SK-N-SH (cell line): Measurements from ENCODE around the gene C6orf120. TPM values are rescaled to one million over a fixed set of nuclear protein-coding genes. Genes with fewer than 3 reads are reported as not detected.

Experiments used
- CTCF ChIA-PET: fragments of 300-600, 350-600 bp; formaldehyde crosslinking; extraction: SDS; loops from one replicate; lab custom pipeline; 2021; lab: Yijun Ruan, JAX
- POLR2A ChIA-PET: fragments of 350-600 bp; sonication (Branson Sonifier 250); formaldehyde crosslinking; extraction: SDS; loops from one replicate; lab custom pipeline; 2020; ENCODE audit warnings: antibody characterized with exemption, inconsistent platforms; lab: Yijun Ruan, JAX
- DNase-seq: peaks from one replicate; pipeline ENCODE4 v3.0.0; 2012
- H2AFZ ChIP-seq: fragments of 200-600 bp; sonication (generic); 2 replicates; pipeline ENCODE4 v1.8.1; 2016; ENCODE audit warnings: antibody characterized with exemption, mild to moderate bottlenecking, low read depth
- H3F3A ChIP-seq: fragments of 200-600 bp; sonication (generic); replicated peaks from 2 replicates; pipeline ENCODE3; 2016; ENCODE audit warnings: antibody characterized with exemption, mild to moderate bottlenecking; ENCODE audit not compliant: insufficient read depth
- H3K27ac ChIP-seq, 2 experiments: fragments of 200-500 bp in 1 of 2; fragments of 200-600 bp in 1 of 2; sonication (Bioruptor generic) in 1 of 2; sonication (generic), shearing (Covaris generic) in 1 of 2; 2 replicates each; pipeline versions ENCODE4 v1.5.1 to v1.6.1; 2014 to 2016; ENCODE audit warnings: low read depth in 2 of 2, inconsistent platforms in 1 of 2, low read length in 1 of 2, mild to moderate bottlenecking in 1 of 2, mixed read lengths in 1 of 2
- H3K27me3 ChIP-seq: fragments of 200-600 bp; sonication (generic), shearing (Covaris generic); 2 replicates; pipeline ENCODE4 v1.6.1; 2016; ENCODE audit warnings: mixed run types; ENCODE audit not compliant: insufficient read depth
- H3K36me3 ChIP-seq, 2 experiments: fragments of 200-500 bp in 1 of 2; fragments of 200-600 bp in 1 of 2; sonication (Bioruptor generic) in 1 of 2; sonication (generic) in 1 of 2; replicated peaks in 1 of 2; 2 replicates each; pipeline versions ENCODE3 to v1.5.1; 2014 to 2016; ENCODE audit warnings: low read length in 1 of 2, mild to moderate bottlenecking in 1 of 2; ENCODE audit not compliant: insufficient read depth in 2 of 2, control insufficient read depth in 1 of 2
- H3K4me1 ChIP-seq, 2 experiments: fragments of 200-500 bp in 1 of 2; fragments of 200-600 bp in 1 of 2; sonication (Bioruptor generic) in 1 of 2; sonication (generic), shearing (Covaris generic) in 1 of 2; 2 replicates each; pipeline versions ENCODE4 v1.5.1 to v1.6.1; 2014 to 2016; ENCODE audit warnings: low read depth in 1 of 2, low read length in 1 of 2, mixed run types in 1 of 2; ENCODE audit not compliant: insufficient read depth in 2 of 2, control insufficient read depth in 1 of 2
- H3K4me2 ChIP-seq: fragments of 200-600 bp; sonication (generic), shearing (Covaris generic); 2 replicates; pipeline ENCODE4 v1.6.1; 2017; ENCODE audit warnings: mixed run types
- H3K4me3 ChIP-seq, 2 experiments: fragments of 200-500 bp in 1 of 2; fragments of 200-600 bp in 1 of 2; sonication (Bioruptor generic) in 1 of 2; sonication (generic), shearing (Covaris generic) in 1 of 2; 2 replicates each; pipeline versions ENCODE4 v1.5.1 to v1.8.1; 2014 to 2016; ENCODE audit warnings: low read depth in 2 of 2, inconsistent platforms in 1 of 2, low read length in 1 of 2, mild to moderate bottlenecking in 1 of 2, mixed read lengths in 1 of 2, moderate library complexity in 1 of 2
- H3K79me2 ChIP-seq: fragments of 200-600 bp; sonication (generic); 2 replicates; pipeline ENCODE4 v1.8.1; 2017; ENCODE audit warnings: mild to moderate bottlenecking; ENCODE audit not compliant: insufficient read depth
- H3K9ac ChIP-seq: fragments of 200-600 bp; sonication (generic); 2 replicates; pipeline ENCODE4 v1.6.1; 2017; ENCODE audit warnings: mixed run types
- H3K9me2 ChIP-seq: fragments of 200-600 bp; sonication (generic); 2 replicates; pipeline ENCODE4 v1.6.1; 2017; ENCODE audit warnings: mixed run types
- H3K9me3 ChIP-seq: fragments of 200-600 bp; sonication (generic); 2 replicates; pipeline ENCODE4 v1.6.1; 2017; ENCODE audit warnings: mixed run types, mild to moderate bottlenecking, moderate library complexity
- H4K20me1 ChIP-seq: fragments of 200-600 bp; sonication (generic); 2 replicates; pipeline ENCODE4 v1.6.1; 2017; ENCODE audit warnings: mild to moderate bottlenecking, mixed run types; ENCODE audit not compliant: insufficient read depth
- CHD2 ChIP-seq: fragments of 150-350 bp; IDR thresholded peaks from 2 replicates; pipeline ENCODE4 v1.6.1; 2018; ENCODE audit warnings: low read length; ENCODE audit not compliant: partially characterized antibody
- CTCF ChIP-seq: fragments of 200-600 bp; sonication (generic); IDR thresholded peaks from 2 replicates; pipeline ENCODE4 v1.6.1; 2017; ENCODE audit warnings: antibody characterized with exemption, mild to moderate bottlenecking, moderate library complexity
- EP300 ChIP-seq, 2 experiments: IDR thresholded peaks; 2 replicates each; pipeline versions ENCODE4 v1.4.0 to v1.6.1; 2012; ENCODE audit warnings: borderline replicate concordance in 1 of 2, low read depth in 1 of 2, low read length in 1 of 2
- FOSL2 ChIP-seq: IDR thresholded peaks from 2 replicates; pipeline ENCODE4 v1.4.0; 2012; ENCODE audit warnings: low read depth, mild to moderate bottlenecking, moderate library complexity, borderline replicate concordance
- FOXM1 ChIP-seq: IDR thresholded peaks from 2 replicates; pipeline ENCODE4 v1.4.0; 2012; ENCODE audit warnings: low read depth, mild to moderate bottlenecking
- GATA2 ChIP-seq: sonication (generic); formaldehyde crosslinking; IDR thresholded peaks from 2 replicates; pipeline ENCODE4 v1.5.0; 2020; ENCODE audit warnings: mild to moderate bottlenecking, missing genetic modification reagents
- MAX ChIP-seq: IDR thresholded peaks from 2 replicates; pipeline ENCODE4 v1.4.0; 2012; ENCODE audit warnings: low read depth
- MEF2A ChIP-seq: IDR thresholded peaks from 2 replicates; pipeline ENCODE4 v1.4.0; 2012; ENCODE audit warnings: low read depth, borderline replicate concordance
- NRF1 ChIP-seq: IDR thresholded peaks from 2 replicates; pipeline ENCODE4 v1.6.1; 2012; ENCODE audit warnings: low read depth, mild to moderate bottlenecking, low read length
- PBX3 ChIP-seq: IDR thresholded peaks from 2 replicates; pipeline ENCODE4; 2012
- RFX5 ChIP-seq: IDR thresholded peaks from 2 replicates; pipeline ENCODE4 v1.6.1; 2012; ENCODE audit warnings: mild to moderate bottlenecking, improper control_type of control experiment, low read length
- RXRA ChIP-seq: IDR thresholded peaks from 2 replicates; pipeline ENCODE4 v1.4.0; 2012; ENCODE audit warnings: low read depth, mild to moderate bottlenecking, borderline replicate concordance
- SIN3A ChIP-seq: IDR thresholded peaks from 2 replicates; pipeline ENCODE4 v1.6.1; 2012; ENCODE audit warnings: low read depth, mild to moderate bottlenecking, low read length, moderate library complexity, borderline replicate concordance
- TAF1 ChIP-seq: IDR thresholded peaks from 2 replicates; pipeline ENCODE4 v1.6.1; 2012; ENCODE audit warnings: low read depth, mild to moderate bottlenecking, low read length, moderate library complexity, borderline replicate concordance
- TCF12 ChIP-seq: IDR thresholded peaks from 2 replicates; pipeline ENCODE4 v1.4.0; 2012
- TEAD4 ChIP-seq: IDR thresholded peaks from 2 replicates; pipeline ENCODE4 v1.4.0; 2012; ENCODE audit warnings: mild to moderate bottlenecking, borderline replicate concordance; ENCODE audit not compliant: insufficient read depth
- USF1 ChIP-seq: IDR thresholded peaks from 2 replicates; pipeline ENCODE4 v1.4.0; 2012; ENCODE audit warnings: low read depth, borderline replicate concordance
- YY1 ChIP-seq: IDR thresholded peaks from 2 replicates; pipeline ENCODE4 v1.4.0; 2012; ENCODE audit warnings: low read depth, mild to moderate bottlenecking
- ZBTB33 ChIP-seq: IDR thresholded peaks from 2 replicates; pipeline ENCODE4 v1.4.0; 2012; ENCODE audit warnings: low read depth, borderline replicate concordance
- WGBS: methylation state at CpG from one replicate; pipeline ENCODE4 v1.1.6; 2017; ENCODE audit warnings: low lambda C conversion rate; 5-methylcytosine and 5-hydroxymethylcytosine counted together
- polyA plus RNA-seq, 3 experiments: library from polyadenylated mRNA; depleted of rRNA; stranded (reverse); fragments of >200 nt; gene quantifications; 2 replicates each; pipeline ENCODE4 v1.2.3, GENCODE V29; 2012

C6orf120 gene
- polyA plus RNA-seq, 1 of the 3 experiments (the other 2 are of a cell fraction) = 10.1 TPM

GRCh38 chr6:169726049-169726400 lies 24.1 kb downstream of the C6orf120 start:
- no peak for DNase-seq
- H3K79me2 ChIP-seq = peaks cover 25% of the 10 kb centered on the region
- POLR2A ChIA-PET = no interaction called here
- peaks cover 15% of the 10 kb centered on the region for H4K20me1 ChIP-seq
- no peak overlapping the region for H3K4me3 ChIP-seq
- no peak overlapping the region for H2AFZ ChIP-seq
- no peak overlapping the region for H3K27ac ChIP-seq
- H3K9ac ChIP-seq = no peak overlapping the region
- H3K27me3 ChIP-seq = no peaks in the 10 kb centered on the region
- H3K4me2 ChIP-seq = no peak overlapping the region
- WGBS = 91% methylated on average over 1 of the region's 1 CpG
- no peaks in the 10 kb centered on the region for H3K9me2 ChIP-seq
- no peaks in the 10 kb centered on the region for H3K9me3 ChIP-seq
- H3F3A ChIP-seq = peaks cover 15% of the 10 kb centered on the region
- TF ChIP-seq SIN3A (no peak), USF1 (no peak), MEF2A (no peak), YY1 (no peak), GATA2 (CRISPR knock-in tag) (no peak)
- TF ChIP-seq, all 33 proteins: peak for 0
- Histone ChIP-seq H3K4me1 (peaks cover 8 to 19% of the 10 kb centered on the region in 2 experiments; a peak in 3 of 4 replicates), H3K36me3 (no peaks in the 10 kb centered on the region)
- CTCF ChIA-PET = no interaction called here

- DNase-seq = no peak
- peaks cover 16% of the 10 kb centered on the region for H3K79me2 ChIP-seq
- no peak overlapping the region for H2AFZ ChIP-seq
- no peaks in the 10 kb centered on the region for H3K9me2 ChIP-seq
- no peak overlapping the region for H3K27ac ChIP-seq
- peaks cover 11% of the 10 kb centered on the region for H4K20me1 ChIP-seq
- no peak overlapping the region for H3K4me3 ChIP-seq
- no peaks in the 10 kb centered on the region for H3K9me3 ChIP-seq
- H3K36me3 ChIP-seq = no peaks in the 10 kb centered on the region
- peaks cover 4 to 15% of the 10 kb centered on the region in 2 experiments; a peak in 3 of 4 replicates for H3K4me1 ChIP-seq
- CTCF ChIA-PET = no interaction called here
- H3K9ac ChIP-seq = no peak overlapping the region
- TF ChIP-seq ZBTB33 (no peak), YY1 (no peak), PBX3 (no peak), MAX (no peak), TAF1 (no peak), CHD2 (no peak), TCF12 (no peak), GATA2 (CRISPR knock-in tag) (no peak), CTCF (no peak), FOSL2 (no peak), RFX5 (no peak), TEAD4 (no peak), EP300 (IDR thresholded peaks at IDR 0.05; ENCODE audit: borderline replicate concordance in 1 of 2, low read depth in 1 of 2, low read length in 1 of 2) (no peak), NRF1 (no peak), RXRA (no peak), FOXM1 (no peak)
- POLR2A ChIA-PET = no interaction called here
- no peaks in the 10 kb centered on the region for H3K27me3 ChIP-seq
- H3F3A ChIP-seq = peaks cover 11% of the 10 kb centered on the region
- H3K4me2 ChIP-seq = no peak overlapping the region
Measured at GRCh38 chr6:169726963-169727362, 25.0 kb downstream of the C6orf120 start.
